Measurements from ENCODE around the gene SDS.

The SDS gene

GRCh38 chr12:113403435-113404415 is at the start of gene SDS:
SDS (minus strand) TSS chr12:113403887; CDS start chr12:113399708, 4,179 bp downstream.
- DNase-seq, result no peak

DNA sequence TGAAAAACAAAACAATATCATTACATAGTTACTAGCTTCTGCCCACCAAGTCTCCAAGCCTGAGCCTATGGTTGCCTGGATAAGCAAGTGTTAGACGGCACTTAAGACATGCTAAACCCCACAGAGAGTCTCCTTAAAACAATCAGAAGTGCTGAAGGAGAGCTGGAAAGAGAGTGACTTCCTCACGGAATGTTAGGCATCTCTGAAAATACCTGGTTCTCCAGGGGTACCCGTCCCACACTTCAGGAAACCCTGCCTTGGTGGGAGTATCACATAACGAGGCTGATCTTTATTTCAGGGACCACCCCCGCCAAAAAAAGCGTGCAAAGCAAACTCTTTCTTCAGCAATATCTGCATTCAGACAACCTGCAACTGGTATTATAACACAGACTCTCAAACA is 49.6 kb upstream of the SDS start:
- DNase-seq, result no peak

GRCh38 chr12:113452458-113452857 is 48.8 kb upstream of the SDS start:
- no peak for DNase-seq

DNA sequence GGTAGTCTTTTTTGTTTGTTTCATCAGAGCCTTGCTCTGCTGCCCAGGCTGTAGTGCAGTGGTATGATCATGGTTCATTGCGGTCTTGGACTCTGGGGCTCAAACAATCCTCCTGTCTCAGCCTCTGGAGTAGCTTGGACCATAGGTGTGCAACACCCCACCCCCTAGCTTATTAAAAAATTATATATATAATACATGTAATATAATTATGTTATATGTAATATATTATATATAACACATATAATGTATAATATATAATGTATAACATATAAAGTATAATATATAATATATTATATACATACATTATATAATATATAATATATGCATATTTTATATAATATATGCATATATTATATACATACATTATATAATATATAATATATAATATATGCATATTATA is 46.2 kb upstream of the SDS start:
- no peak for DNase-seq

DNA sequence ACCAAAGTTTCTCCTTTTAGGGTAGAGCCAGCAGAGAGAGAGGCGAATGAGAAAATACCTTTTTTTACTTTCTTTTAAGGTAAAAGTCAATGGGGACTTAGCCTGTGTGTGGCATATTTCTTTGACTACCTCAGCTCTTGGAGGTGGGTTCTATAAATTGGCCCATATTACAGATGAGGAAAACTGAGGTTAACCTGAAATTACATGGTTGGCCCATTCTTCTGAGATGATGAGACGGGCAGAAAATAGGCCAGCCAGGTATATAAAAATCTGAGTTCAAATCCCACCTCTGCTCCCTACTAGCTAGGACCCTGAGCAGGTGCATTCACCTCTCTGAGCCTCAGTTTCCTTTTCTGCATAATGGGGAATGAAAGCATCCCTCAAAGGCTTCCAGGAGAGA is 45.6 kb upstream of the SDS start:
- DNase-seq, result no peak

DNA sequence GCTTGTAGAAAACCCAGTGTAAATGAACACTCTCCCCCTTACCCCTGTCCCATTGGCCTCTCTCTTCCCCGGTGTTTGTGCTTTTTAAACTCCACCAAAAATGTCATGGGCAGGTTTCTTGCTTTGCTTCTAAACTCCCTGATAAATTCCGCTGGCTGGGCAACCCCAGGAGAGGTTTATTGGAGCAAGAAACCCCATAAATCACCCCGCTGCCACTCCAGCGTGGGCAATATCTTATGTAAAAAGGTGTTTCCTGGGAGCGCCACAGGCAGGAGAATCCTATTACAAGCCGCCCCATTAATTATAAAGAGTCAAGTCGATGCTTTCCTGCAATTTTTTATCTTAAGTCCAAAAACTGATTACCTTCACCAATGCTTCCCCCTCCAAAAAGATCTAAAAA is 45.2 kb upstream of the SDS start:
- no peak for DNase-seq

DNA sequence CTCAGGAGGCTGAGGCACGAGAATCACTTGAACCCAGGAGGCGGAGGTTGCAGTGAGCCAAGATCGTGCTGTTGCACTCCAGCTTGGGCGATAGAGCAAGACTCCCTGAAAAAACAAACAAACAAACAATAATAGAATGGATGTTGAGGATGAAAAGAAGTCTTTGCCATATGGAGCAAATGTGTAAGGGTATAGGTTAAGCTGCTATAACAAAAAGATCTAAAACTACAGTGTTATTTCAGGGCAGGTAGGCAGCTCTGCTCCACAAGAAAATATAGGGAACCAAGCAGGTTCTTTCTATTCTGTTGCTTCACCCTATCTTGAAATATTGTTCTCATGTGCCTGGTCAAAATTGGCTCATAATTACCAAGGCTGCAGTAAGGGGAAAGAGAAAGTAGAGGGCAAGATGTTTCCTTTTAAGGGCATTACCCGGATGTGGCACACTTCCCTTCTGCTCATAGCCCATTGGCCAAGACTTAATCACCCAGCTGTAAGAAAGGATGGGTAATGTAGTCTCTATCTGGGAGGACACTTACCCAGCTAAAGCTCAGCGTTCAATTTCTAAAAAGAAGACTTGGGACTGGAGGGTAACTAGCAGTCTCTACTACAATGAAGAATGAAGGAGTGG is 42.0 kb upstream of the SDS start:
- no peak for DNase-seq

GRCh38 chr12:113443030-113443539 is 39.4 kb upstream of the SDS start:
- no peak for DNase-seq

GRCh38 chr12:113440947-113441782 is 37.5 kb upstream of the SDS start:
- no peak for DNase-seq

DNA sequence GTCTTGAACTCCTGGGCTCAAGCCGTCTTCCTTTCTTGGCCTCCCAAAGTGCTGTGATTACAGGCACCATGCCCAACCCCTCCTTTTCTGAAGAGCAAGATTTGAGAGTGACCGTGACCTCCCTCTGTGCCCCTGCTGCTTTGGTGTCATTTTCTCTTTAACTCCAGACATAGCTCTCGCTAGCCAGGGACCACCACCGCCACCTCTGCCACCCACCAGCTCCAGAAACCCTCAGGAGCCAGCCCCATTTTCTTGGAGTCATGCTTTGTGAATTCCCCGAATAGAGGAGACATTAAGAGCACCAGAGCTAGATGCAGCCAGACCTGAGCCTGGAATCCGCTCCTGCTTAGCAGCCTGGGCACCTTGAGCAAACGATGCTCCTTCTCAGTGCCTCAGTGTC is 36.6 kb upstream of the SDS start:
- DNase-seq, result no peak

DNA sequence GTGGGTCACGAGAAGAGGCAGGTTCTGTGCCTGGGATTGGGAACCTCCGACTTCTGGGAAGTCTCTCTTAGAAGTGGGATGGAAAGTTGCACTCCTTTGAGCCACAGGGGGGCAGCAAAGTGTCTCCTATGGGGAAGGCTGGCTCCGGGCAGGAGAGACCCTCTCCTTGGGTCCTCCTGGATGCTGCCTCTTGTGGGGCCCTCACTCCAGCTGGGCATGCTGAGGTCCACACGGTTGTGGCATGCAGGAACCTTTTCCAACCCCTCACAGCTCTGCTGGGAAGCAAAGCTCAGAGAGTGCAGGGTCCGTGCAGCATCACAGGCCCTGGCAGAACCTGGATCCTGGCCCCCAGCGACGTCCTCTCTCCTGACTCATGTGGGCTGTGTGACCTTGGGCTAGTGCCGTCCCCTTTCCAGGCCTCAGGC is 35.9 kb upstream of the SDS start:
- peak; percentile 59 for DNase-seq

DNA sequence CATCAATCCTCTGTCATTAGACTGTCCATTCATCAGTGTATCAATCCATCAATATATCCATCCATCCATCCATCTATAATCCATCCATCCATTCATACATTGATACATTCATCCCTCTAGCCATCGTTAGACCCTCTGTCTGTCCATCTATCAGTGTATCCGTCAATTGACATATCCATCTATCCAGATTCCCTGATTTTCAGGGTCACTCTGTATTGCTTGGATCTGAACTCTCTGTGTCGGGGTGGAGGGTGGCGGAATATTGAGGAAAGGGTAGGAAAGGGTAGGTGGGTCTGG is 35.6 kb upstream of the SDS start:
- DNase-seq, result no peak

- no peak for DNase-seq
Observed at GRCh38 chr12:113438523-113439300, 35.0 kb upstream of the SDS start.

GRCh38 chr12:113437729-113438100 is 34.0 kb upstream of the SDS start:
- DNase-seq, result no peak

DNA sequence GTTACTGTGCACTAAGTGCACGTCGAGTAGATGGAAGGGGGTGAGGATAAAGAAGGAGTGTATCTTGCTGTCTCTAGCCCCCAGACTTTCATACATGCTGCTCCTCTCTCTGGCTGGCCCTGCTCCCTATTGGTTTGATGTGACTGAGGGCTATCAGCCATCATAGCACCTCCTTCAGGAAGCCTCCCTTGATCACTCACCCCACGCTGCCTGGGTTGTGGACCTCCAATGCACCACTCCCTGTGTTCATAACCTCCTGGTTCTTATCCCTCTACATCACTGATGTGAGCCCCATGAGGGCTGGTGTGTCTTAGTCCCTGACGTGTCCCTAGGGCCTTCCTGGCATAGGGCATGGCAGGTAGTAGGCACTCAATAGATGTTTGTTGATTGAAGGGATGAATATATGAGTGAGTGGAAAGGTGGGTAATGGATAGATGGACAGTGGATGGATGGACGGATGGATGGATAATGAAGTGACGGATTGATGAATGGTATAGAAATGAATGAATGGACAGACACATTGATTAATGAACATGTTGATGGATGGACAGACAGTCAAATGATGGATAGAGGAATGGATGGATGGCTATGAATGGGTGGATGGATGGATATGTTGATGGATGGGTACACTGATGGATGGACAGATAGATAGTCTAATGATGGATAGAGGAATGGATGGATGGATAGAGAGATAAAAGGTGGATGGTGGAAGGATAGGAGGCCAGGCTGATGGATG is 33.5 kb upstream of the SDS start:
- DNase-seq, result no peak

- DNase-seq, result no peak
Observed at GRCh38 chr12:113436586-113436985, 32.9 kb upstream of the SDS start.

DNA sequence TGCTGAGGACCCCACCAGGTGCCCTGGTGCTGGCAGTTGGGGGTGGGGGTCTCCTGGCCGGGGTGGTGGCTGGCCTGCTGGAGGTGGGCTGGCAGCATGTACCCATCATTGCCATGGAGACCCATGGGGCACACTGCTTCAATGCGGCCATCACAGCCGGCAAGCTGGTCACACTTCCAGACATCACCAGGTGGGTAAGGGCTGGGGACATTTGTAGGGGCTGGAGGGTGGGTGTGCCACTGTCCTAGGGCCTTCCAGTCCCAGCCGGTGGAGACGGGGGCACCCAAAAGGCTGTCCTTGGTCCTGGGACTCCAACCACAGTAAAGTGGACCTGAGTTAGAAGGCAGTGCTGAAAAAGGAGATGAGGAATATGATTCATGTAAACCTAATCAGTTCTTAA is 31.7 kb upstream of the SDS start:
- no peak for DNase-seq

DNA sequence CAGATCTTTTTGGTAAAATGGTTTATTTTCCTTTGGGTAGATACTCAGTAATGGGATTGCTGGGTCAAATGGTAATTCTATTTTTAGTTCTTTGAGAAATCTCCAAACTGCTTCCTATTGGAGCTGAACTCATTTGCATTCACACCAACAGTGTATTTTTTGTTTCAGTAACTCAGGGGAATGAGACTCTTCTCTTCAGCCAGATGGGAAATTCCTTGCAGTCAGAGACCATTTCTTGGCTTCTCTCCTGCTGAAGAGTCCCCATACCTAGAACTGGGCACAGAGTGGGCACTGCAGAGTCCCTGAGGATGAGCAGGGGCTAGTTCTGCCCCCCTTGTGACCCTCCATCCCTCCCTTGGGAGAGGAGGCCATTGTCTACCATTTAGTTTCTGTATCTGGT is 29.3 kb upstream of the SDS start:
- DNase-seq, result no peak

- no peak for DNase-seq
Observed at GRCh38 chr12:113428482-113428881, 24.8 kb upstream of the SDS start.

- DNase-seq, result no peak
Observed at GRCh38 chr12:113427882-113428281, 24.2 kb upstream of the SDS start.

GRCh38 chr12:113425960-113426453 is 22.3 kb upstream of the SDS start:
- no peak for DNase-seq
